Activated CD4-positive, alpha-beta T cell treated with anti-CD3 and anti-CD28 coated beads for 4 hours (primary cell): ENCODE measurements around the gene LRRC51.
"Not testable (repeated sequence)": the region's sequence is repeated elsewhere in the genome, so short reads cannot be mapped to it uniquely, and the experiment has no call there.

ENCODE experiments used
- DNase-seq, 2 donors: peaks; one replicate each; pipeline ENCODE4 v3.0.0-alpha.2; 2020

The LRRC51 gene

GRCh38 chr11:72112143-72112977 lies 31.7 kb downstream of the LRRC51 start, which contains the start of gene ANAPC15:
ANAPC15 (minus strand) TSS chr11:72112695; CDS start chr11:72111276, 1,419 bp downstream.
- DNase-seq = peak; percentile 99

GRCh38 chr11:72112978-72113808 lies 32.5 kb downstream of the LRRC51 start:
- DNase-seq = no peak

GRCh38 chr11:72114570-72114969 lies 33.9 kb downstream of the LRRC51 start:
- DNase-seq = no peak

- DNase-seq = no peak
These were observed 35.5 kb downstream of the LRRC51 start for GRCh38 chr11:72116019-72116755.

- DNase-seq = no peak
These were observed 38.5 kb downstream of the LRRC51 start for GRCh38 chr11:72119198-72119597.

- DNase-seq = no peak
These were observed 40.3 kb downstream of the LRRC51 start for GRCh38 chr11:72120930-72121329.

- no peak for DNase-seq
These were observed 42.0 kb downstream of the LRRC51 start for GRCh38 chr11:72122607-72123006.

GRCh38 chr11:72123117-72123653 lies 42.5 kb downstream of the LRRC51 start:
- DNase-seq = no peak

GRCh38 chr11:72124046-72124445 lies 43.4 kb downstream of the LRRC51 start:
- DNase-seq = no peak

- DNase-seq = no peak
These were observed 45.3 kb downstream of the LRRC51 start for GRCh38 chr11:72125956-72126355.

GRCh38 chr11:72127923-72128322 lies 47.3 kb downstream of the LRRC51 start:
- no peak for DNase-seq

GRCh38 chr11:72129381-72129780 lies 48.7 kb downstream of the LRRC51 start:
- DNase-seq = no peak

- no peak for DNase-seq
These were observed 52.0 kb downstream of the LRRC51 start for GRCh38 chr11:72132646-72133045.

- not testable (repeated sequence) for DNase-seq
These were observed 54.8 kb downstream of the LRRC51 start, which contains the start of gene FOLR3 for GRCh38 chr11:72135473-72135872. FOLR3 (plus strand) TSS chr11:72135725; CDS start chr11:72135953, 228 bp downstream.

- no peak for DNase-seq
These were observed 55.4 kb downstream of the LRRC51 start for GRCh38 chr11:72135891-72136683.

- no peak for DNase-seq
These were observed 56.1 kb downstream of the LRRC51 start for GRCh38 chr11:72136684-72137262.

GRCh38 chr11:72138821-72139390 lies 58.3 kb downstream of the LRRC51 start:
- no peak for DNase-seq

- no peak for DNase-seq
These were observed 58.9 kb downstream of the LRRC51 start for GRCh38 chr11:72139500-72139899.

GRCh38 chr11:72140661-72141060 lies 60.0 kb downstream of the LRRC51 start:
- DNase-seq = no peak

GRCh38 chr11:72141066-72141465 lies 60.4 kb downstream of the LRRC51 start:
- no peak for DNase-seq

GRCh38 chr11:72142086-72142485 lies 61.4 kb downstream of the LRRC51 start:
- not testable (repeated sequence) for DNase-seq
